HUES6 (cell line): ENCODE data around the gene JPH4.

Experiments
- H3K27ac ChIP-seq: 2 replicates; pipeline ENCODE4 v1.7.0; 2013; ENCODE audit warnings: low read depth, mild to moderate bottlenecking, low read length, inconsistent platforms
- H3K27me3 ChIP-seq: 2 replicates; pipeline ENCODE4 v1.6.1; 2013; ENCODE audit warnings: low read length; ENCODE audit not compliant: control insufficient read depth, insufficient read depth
- H3K36me3 ChIP-seq: 2 replicates; pipeline ENCODE4 v1.6.1; 2013; ENCODE audit warnings: low read length; ENCODE audit not compliant: control insufficient read depth, insufficient read depth
- H3K4me1 ChIP-seq: 2 replicates; pipeline ENCODE4 v1.6.1; 2013; ENCODE audit warnings: low read length; ENCODE audit not compliant: control insufficient read depth, insufficient read depth
- H3K4me3 ChIP-seq: 2 replicates; pipeline ENCODE4 v1.5.1; 2013; ENCODE audit warnings: low read depth, low read length
- H3K9ac ChIP-seq: one replicate; pipeline ENCODE4 v1.6.1; 2013; ENCODE audit warnings: mild to moderate bottlenecking, low read length
- H3K9me3 ChIP-seq: 2 replicates; pipeline ENCODE4 v1.6.1; 2013; ENCODE audit warnings: low read depth, low read length; ENCODE audit not compliant: control insufficient read depth, insufficient read depth

JPH4 gene

DNA sequence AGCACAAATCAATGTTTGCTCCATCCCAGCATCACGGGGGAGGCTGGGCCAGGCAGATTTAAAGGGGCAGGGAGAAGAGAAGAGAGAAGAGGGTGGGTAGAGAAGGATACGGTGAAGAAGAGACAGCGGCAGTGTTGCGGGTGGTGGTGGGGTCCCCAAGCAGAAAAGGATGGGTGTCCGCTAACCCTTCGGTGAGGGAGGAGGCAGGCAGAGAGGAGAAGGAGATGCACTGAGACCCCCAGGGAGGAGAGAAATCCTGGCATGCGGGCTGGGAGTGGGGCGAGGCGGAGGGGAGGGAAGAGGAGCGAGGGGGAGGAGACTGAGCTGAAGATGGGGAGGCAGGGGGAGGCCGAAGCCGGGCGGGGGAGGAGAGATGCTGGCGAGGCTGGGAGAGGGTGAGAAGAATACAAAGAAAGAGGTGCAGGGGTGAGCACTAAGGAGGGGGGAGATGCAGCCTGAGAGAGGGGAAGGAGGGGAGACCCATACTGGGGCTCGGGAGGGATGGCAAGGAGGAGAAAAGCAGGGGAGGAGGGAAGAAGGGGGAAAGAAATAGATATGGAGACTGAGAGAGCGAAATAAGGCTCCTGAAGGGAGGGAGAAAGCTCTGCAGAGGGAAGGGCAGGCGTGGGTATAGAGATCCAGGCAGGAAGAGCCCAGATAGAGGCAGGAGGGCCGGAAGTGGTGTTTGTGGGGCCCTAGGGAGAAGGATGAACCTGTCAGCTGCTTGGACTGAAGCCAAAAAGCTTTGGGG, at the start of gene JPH4:
JPH4 (minus strand) TSS at position 231 of the 751 bp plus-strand sequence. CDS start 1,337 bp downstream, outside the sequence.
- no peak within 1 kb of the TSS for H3K9ac ChIP-seq
- no peaks in the 10 kb centered on the region for H3K9me3 ChIP-seq
- H3K27me3 ChIP-seq: peaks cover 50% of the 10 kb centered on the region
- peak within 1 kb of the TSS; percentile 56 for H3K4me3 ChIP-seq
- H3K36me3 ChIP-seq: no peaks in the 10 kb centered on the region
- H3K27ac ChIP-seq: no peak within 1 kb of the TSS
- peaks cover 11% of the 10 kb centered on the region for H3K4me1 ChIP-seq

GRCh38 chr14:23627961-23628360, 49.4 kb upstream of the JPH4 start:
- Histone ChIP-seq H3K4me1 (peaks cover 10% of the 10 kb centered on the region), H3K27ac (no peak overlapping the region), H3K36me3 (no peaks in the 10 kb centered on the region), H3K9me3 (peaks cover 44% of the 10 kb centered on the region), H3K9ac (no peak overlapping the region), H3K27me3 (no peaks in the 10 kb centered on the region), H3K4me3 (no peak overlapping the region)

- H3K4me3 ChIP-seq: no peak overlapping the region
These were observed 48.4 kb upstream of the JPH4 start for GRCh38 chr14:23626946-23627345.

GRCh38 chr14:23624830-23625404, 46.3 kb upstream of the JPH4 start:
- Histone ChIP-seq H3K27ac (no peak overlapping the region), H3K27me3 (peaks cover 9% of the 10 kb centered on the region; the same call in 1 of the 2 replicates), H3K9me3 (peaks cover 58% of the 10 kb centered on the region), H3K9ac (no peak overlapping the region), H3K4me3 (no peak overlapping the region), H3K4me1 (no peaks in the 10 kb centered on the region), H3K36me3 (no peaks in the 10 kb centered on the region)

More at GRCh38 chr14:23626946-23627345, 48.4 kb upstream of the JPH4 start:
- H3K4me1 ChIP-seq: peaks cover 6% of the 10 kb centered on the region
- H3K9me3 ChIP-seq: peaks cover 53% of the 10 kb centered on the region
- H3K9ac ChIP-seq: no peak overlapping the region
- H3K36me3 ChIP-seq: no peaks in the 10 kb centered on the region
- H3K27ac ChIP-seq: no peak overlapping the region
- H3K27me3 ChIP-seq: peaks cover 4% of the 10 kb centered on the region; the same call in 1 of the 2 replicates

- no peak overlapping the region for H3K9ac ChIP-seq
- peaks cover 9% of the 10 kb centered on the region; the same call in 1 of the 2 replicates for H3K27me3 ChIP-seq
- no peaks in the 10 kb centered on the region for H3K36me3 ChIP-seq
- peaks cover 58% of the 10 kb centered on the region for H3K9me3 ChIP-seq
- H3K4me3 ChIP-seq: no peak overlapping the region
- H3K4me1 ChIP-seq: no peaks in the 10 kb centered on the region
- H3K27ac ChIP-seq: no peak overlapping the region
These were observed 45.4 kb upstream of the JPH4 start for GRCh38 chr14:23623962-23624361.

DNA sequence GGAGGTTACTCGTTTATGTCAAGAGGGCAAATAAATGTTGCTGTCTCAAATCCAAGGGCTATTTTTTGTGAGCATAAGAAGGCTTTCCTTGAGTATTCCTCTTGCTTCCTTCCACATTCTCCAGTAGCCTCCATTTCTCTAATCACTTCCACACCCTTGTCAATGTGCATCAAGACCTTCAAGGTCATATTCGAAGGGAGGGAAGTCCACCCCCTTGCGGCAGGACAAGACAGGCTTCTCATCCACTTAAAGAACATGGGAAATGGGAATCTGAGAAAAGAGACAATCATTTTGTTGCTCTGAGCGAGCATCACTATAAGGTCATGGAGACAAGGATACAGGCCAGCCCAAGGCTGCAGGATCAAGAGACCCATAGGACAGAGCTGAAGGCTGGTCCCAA, 44.4 kb upstream of the JPH4 start:
- no peaks in the 10 kb centered on the region for H3K36me3 ChIP-seq
- H3K4me3 ChIP-seq: no peak overlapping the region
- no peak overlapping the region for H3K27ac ChIP-seq
- H3K4me1 ChIP-seq: no peaks in the 10 kb centered on the region
- H3K9ac ChIP-seq: no peak overlapping the region
- H3K27me3 ChIP-seq: peaks cover 17% of the 10 kb centered on the region; the same call in 1 of the 2 replicates
- peaks cover 58% of the 10 kb centered on the region for H3K9me3 ChIP-seq

- Histone ChIP-seq H3K4me1 (no peaks in the 10 kb centered on the region), H3K9me3 (peaks cover 53% of the 10 kb centered on the region), H3K36me3 (no peaks in the 10 kb centered on the region), H3K4me3 (no peak overlapping the region), H3K27ac (no peak overlapping the region), H3K9ac (no peak overlapping the region), H3K27me3 (peaks cover 17% of the 10 kb centered on the region; the same call in 1 of the 2 replicates)
These were observed 43.5 kb upstream of the JPH4 start for GRCh38 chr14:23621932-23622730.

- H3K27ac ChIP-seq: no peak overlapping the region
- no peak overlapping the region for H3K4me3 ChIP-seq
- peaks cover 46% of the 10 kb centered on the region for H3K9me3 ChIP-seq
- no peaks in the 10 kb centered on the region for H3K4me1 ChIP-seq
- H3K27me3 ChIP-seq: peaks cover 17% of the 10 kb centered on the region; the same call in 1 of the 2 replicates
- no peaks in the 10 kb centered on the region for H3K36me3 ChIP-seq
- H3K9ac ChIP-seq: no peak overlapping the region
These were observed 42.8 kb upstream of the JPH4 start for GRCh38 chr14:23621204-23621931.

- Histone ChIP-seq H3K27me3 (peaks cover 17% of the 10 kb centered on the region; the same call in 1 of the 2 replicates), H3K27ac (no peak overlapping the region), H3K9me3 (peaks cover 36% of the 10 kb centered on the region), H3K4me1 (no peaks in the 10 kb centered on the region), H3K9ac (no peak overlapping the region), H3K4me3 (no peak overlapping the region), H3K36me3 (no peaks in the 10 kb centered on the region)
These were observed 41.6 kb upstream of the JPH4 start for GRCh38 chr14:23620177-23620702.

GRCh38 chr14:23618415-23618988, 39.9 kb upstream of the JPH4 start:
- H3K9ac ChIP-seq: no peak overlapping the region
- H3K4me1 ChIP-seq: no peaks in the 10 kb centered on the region
- peaks cover 19% of the 10 kb centered on the region for H3K9me3 ChIP-seq
- no peak overlapping the region for H3K4me3 ChIP-seq
- H3K27ac ChIP-seq: no peak overlapping the region
- peaks cover 20% of the 10 kb centered on the region; the same call in 1 of the 2 replicates for H3K27me3 ChIP-seq
- no peaks in the 10 kb centered on the region for H3K36me3 ChIP-seq
